ENCODE results near the gene RELL1.

RELL1 gene, protein sequence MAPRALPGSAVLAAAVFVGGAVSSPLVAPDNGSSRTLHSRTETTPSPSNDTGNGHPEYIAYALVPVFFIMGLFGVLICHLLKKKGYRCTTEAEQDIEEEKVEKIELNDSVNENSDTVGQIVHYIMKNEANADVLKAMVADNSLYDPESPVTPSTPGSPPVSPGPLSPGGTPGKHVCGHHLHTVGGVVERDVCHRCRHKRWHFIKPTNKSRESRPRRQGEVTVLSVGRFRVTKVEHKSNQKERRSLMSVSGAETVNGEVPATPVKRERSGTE
- total RNA-seq: 35.6 to 73.3 reads per million in 2 donors

- peak; percentile 96 to 99 (median 97) for DNase-seq
Observed at GRCh38 chr4:37686373-37687193, at the start of gene RELL1. TSS of gene RELL1 (minus strand) at chr4:37686376. CDS start at chr4:37686287, 89 bp downstream.

DNA sequence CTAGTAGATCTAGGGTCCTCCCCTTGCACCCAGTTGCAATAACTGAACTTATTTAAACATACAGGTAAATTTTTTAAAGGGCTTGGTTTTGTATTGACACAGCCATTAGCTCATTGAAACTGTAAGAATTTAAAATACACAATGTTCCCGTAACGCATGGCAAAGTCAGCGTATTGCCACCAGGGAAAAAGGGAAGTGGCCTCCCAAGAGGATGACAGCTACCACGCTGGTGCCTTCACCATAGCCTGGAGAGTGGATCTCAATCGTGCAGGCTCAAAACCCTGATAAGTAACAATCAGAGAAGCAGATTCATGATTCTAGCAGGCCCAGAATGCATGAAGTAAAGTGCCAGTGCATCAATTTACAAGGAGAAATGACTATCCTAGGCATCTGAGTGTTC is 49.4 kb upstream of the RELL1 start:
- DNase-seq: no peak

GRCh38 chr4:37734989-37735388 is 48.8 kb upstream of the RELL1 start:
- no peak for DNase-seq

GRCh38 chr4:37733240-37733867 is 47.2 kb upstream of the RELL1 start:
- no peak for DNase-seq

DNA sequence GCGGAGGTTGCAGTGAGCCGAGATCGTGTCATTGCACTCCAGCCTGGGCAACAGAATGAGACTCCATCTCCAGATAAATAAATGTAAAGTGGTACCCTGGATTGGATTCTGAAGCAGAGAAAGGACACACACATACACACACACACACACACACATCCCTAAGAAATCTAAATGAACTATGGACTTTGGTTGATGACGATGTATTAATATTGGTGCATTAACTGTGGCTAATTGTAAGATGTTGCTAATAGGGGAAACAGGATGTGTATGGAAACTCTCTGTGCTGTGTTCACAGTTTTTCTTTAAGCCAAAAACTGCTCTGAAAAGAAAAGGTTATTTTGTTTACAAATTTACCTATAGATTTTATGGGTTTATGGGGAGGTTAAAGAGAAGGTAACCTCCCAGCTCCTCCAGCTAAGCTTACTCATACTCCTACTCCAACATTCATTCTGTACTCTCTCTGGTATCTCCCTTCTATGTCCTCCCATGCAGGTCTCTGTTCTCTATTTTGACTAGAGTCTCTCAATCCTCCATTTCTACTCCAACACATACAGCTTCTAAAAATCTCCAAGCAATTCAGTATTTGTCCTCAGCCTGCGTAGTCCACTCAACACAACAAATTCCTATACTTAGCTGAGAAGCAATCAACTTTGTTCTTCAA is 46.5 kb upstream of the RELL1 start:
- peak in 1 of 5 experiments; percentile 49 for DNase-seq

DNA sequence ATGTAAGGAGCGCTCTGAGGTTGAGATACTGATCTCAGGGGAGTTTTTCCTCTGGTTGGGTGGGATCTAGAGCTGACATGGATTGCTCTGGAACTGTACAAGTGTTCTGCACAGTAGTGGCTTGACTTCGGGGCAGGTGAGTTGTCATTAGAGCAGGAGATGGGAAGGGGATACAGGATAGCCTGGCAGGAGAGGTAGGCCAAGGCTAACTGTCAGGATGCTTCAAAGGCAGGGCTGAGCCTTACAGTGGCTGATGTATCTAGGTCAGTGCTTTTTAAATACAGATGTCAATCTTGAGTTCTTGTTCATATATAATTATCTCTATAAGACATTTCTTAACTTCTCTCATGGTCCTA is 43.5 kb upstream of the RELL1 start:
- DNase-seq: no peak

GRCh38 chr4:37728064-37728463 is 41.9 kb upstream of the RELL1 start:
- peak in 1 of 5 experiments; percentile 25 for DNase-seq

DNA sequence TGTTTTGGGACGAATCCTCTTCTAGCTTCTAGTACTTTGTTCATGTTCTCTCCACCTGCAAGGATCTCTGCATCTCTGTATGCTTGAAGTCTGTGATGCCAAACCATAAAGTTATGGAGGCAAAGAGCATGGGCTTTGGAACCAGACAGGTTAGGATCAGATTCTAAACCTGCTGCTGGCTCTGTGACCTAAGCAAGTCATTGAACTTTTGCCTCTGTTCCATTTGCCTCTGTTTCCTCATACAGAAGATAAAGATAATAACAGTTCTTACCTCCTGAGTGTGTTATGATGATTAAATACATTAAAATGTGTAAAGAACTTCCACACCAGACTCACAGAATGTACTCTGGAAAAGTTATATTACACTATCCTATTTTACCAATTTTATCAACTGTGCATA is 41.5 kb upstream of the RELL1 start:
- no peak for DNase-seq

DNA sequence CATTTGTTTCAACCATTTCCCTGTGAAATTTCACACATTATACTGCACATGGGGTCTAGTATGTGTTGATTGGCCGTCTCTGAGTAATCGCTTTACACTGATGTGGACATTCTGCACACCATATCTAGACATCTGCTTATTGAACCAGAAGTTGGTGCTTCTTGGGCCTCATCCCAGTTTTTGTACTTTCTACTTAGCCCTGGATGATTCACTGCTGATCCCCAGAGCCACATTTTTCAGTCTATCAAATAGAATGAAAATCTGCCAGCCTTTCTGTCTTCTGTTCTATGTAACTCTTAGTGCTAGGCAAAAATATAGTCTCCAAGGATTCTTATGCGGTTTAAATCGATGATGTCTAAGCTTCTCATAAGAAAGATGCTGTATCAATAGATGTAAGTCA is 40.5 kb upstream of the RELL1 start:
- no peak for DNase-seq

GRCh38 chr4:37725718-37726117 is 39.5 kb upstream of the RELL1 start:
- DNase-seq: no peak

- peak in 1 of 5 experiments; percentile 43 for DNase-seq
Observed at GRCh38 chr4:37723067-37723466, 36.9 kb upstream of the RELL1 start.

DNA sequence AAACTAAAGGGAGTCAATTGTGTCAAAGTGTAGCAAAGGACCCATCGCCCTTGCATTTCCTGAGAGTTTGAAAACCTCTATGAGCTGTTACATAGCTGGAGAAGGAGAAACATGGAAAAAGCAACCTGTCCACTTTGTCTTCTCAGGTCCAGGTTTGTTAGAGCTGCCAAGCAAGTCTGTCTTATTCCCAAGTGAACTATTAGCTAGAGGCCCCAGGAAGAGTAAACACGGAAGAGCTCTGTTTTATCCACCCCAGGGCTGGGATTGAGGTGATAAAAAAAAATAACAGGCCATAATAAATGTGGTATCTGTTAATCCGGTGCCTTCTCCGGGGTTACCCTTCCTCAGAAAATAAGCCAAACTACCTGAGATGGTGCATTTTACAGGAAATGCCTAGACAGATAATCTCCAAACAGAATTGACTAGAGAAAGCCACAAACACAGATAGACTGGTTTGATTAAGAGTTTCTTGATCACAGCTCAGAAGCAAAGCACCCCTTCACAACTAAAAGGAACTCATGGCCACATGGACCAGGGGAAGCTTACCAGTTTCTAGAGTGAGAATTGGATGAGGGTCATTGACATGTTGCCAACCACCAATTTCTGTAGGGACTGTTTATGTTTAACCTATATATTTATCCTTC is 35.9 kb upstream of the RELL1 start:
- peak in 1 of 5 experiments; percentile 90 for DNase-seq

- DNase-seq: no peak
Observed at GRCh38 chr4:37719021-37719420, 32.8 kb upstream of the RELL1 start.

DNA sequence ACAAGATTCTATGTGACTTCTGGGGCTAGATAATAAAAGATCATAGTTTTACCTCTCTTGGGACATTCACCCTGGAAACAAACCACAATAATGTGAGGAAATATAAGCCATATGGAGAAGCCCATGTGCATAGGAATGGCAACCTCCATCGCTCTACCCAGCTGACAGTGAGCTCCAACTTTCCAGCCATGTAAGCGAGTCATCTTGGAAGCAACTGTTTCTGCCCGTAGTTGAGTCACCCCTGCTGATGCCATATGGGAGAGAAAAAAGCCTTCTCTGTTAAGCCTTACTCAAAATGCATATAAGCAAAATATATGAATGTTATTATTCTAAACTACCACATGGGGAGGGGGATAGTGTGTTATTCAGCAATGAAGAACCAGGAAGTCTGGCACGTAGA is 31.4 kb upstream of the RELL1 start:
- no peak for DNase-seq

- peak in 1 of 5 experiments; percentile 90 for DNase-seq
Observed at GRCh38 chr4:37715889-37716402, 29.8 kb upstream of the RELL1 start.

GRCh38 chr4:37710491-37710890 is 24.3 kb upstream of the RELL1 start:
- no peak for DNase-seq

DNA sequence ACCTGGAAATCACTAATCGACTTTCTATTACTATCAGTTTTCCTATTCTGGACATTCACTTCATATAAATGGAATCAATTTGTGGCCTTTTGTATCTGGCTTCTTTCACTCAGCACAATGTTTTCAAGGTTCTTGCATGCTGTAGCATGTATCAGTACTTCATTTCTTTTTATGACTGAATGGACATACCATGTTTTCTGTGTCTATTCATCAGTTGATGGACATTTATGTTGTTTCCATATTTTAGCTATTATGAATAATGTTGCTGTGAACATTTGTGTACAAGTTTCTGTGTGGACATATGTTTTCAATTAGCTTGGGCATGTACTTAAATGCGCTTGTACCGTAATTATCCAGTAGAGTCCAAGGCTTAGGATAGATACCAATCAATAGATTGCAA is 19.9 kb upstream of the RELL1 start:
- DNase-seq: no peak

- no peak for DNase-seq
Observed at GRCh38 chr4:37705571-37705970, 19.4 kb upstream of the RELL1 start.

DNA sequence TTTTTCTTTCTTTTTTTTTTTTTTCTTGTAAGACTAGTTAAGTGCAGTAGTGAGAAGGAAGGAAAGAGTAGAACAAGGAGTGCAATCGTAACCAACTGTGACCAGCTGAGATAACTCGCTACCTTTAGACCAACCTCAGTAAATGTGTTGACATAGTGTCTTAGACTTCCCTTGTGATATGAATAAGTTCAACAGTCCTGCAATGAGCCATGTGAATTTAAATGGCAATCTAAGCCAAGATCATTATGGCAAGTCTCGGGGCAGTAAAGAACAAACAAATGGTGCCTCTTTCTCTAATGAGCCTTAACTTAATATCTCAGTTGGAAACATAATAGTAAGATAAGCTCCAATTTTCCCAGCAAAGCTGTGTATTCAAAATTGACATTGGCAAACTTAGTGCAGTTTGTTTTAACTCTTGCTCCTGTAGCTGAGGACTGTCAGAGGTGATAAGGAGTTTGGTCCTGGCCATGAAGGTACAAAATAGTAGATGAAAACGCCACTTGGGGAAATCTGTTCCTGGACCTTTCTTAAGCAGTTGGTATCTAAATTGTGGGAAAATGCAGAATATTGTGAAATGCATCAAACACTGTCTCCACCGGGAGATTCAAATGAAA is 13.8 kb upstream of the RELL1 start:
- no peak for DNase-seq

GRCh38 chr4:37697566-37697965 is 11.4 kb upstream of the RELL1 start:
- no peak for DNase-seq

DNA sequence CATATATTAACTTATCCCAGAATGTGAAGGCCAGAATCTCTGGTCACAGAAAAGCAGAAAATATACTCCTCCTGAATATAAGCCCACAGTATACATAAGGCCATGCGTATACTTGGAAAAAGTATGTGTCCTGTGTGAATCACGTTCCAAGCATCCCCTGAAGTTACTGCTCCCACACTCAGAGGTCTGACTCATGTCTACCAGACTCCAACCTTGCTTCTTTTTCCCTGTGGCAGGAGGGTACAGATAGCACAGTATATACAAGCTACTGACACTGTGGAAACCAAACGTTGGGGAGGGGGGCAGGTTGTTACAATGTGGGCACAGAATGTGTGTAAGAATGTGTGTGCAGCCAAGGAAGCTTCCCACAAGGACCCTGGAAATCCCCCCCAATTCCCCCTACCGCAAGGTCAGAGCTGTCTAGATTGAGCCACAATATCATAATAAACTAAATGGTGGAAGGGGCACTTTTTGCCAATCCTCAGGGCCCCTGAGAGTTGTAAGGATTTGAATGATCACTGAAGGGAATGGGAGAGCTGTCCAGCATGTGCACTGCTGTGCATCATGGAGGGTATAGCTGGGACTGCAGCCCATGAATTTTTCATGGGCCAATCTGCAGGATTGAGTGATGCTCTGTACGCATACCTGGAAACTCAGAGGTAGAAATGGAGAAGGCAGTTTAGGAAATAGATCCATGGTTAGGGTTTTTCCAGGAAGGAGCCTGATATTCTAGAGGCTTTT is 7.4 kb upstream of the RELL1 start:
- no peak for DNase-seq

Data from T-helper 2 cell (primary cell).